Mesothelial cell of epicardium (in vitro differentiated cells): ENCODE data around the gene ARL15. TPM values are rescaled to one million over a fixed set of nuclear protein-coding genes. Genes with fewer than 3 reads are reported as not detected.

Experiments
- DNase-seq, 2 experiments: peaks; one replicate each; pipeline ENCODE4 v3.0.0; 2021; ENCODE audit warnings: low spot score in 2 of 2; ENCODE audit not compliant: unreplicated experiment in 2 of 2
- H3K27ac Mint-ChIP-seq: 2 replicates; pipeline ENCODE4 v1.8.0; 2021; ENCODE audit warnings: mixed read lengths
- H3K27me3 Mint-ChIP-seq: 2 replicates; pipeline ENCODE4 v1.8.0; 2021; ENCODE audit warnings: low read depth, mixed read lengths
- H3K36me3 Mint-ChIP-seq: 2 replicates; pipeline ENCODE4 v1.8.0; 2021; ENCODE audit warnings: mixed read lengths
- H3K4me1 Mint-ChIP-seq: 2 replicates; pipeline ENCODE4 v1.8.0; 2021; ENCODE audit warnings: mixed read lengths
- H3K4me3 Mint-ChIP-seq: 2 replicates; pipeline ENCODE4 v1.8.0; 2021; ENCODE audit warnings: mild to moderate bottlenecking, moderate library complexity, mixed read lengths
- H3K9me3 Mint-ChIP-seq: 2 replicates; pipeline ENCODE4 v1.8.0; 2021; ENCODE audit warnings: mixed read lengths
- CTCF ChIP-seq: fragments of 200-600 bp; sonication (generic); IDR thresholded peaks from one replicate; pipeline ENCODE4 v1.5.0; 2021; ENCODE audit warnings: antibody characterized with exemption; ENCODE audit not compliant: unreplicated experiment
- total RNA-seq: library from RNA; stranded (reverse); gene quantifications from 3 replicates; pipeline ENCODE4 v1.2.1, GENCODE V29; 2021

ARL15 gene
- total RNA-seq, 1 donor from 2014 or later = 24.8 TPM

GRCh38 chr5:54021431-54022164, 288.8 kb downstream of the ARL15 start:
- DNase-seq = no peak
- H3K4me1 Mint-ChIP-seq = peaks cover 6% of the 10 kb centered on the region
- no peak overlapping the region for H3K27ac Mint-ChIP-seq

DNA sequence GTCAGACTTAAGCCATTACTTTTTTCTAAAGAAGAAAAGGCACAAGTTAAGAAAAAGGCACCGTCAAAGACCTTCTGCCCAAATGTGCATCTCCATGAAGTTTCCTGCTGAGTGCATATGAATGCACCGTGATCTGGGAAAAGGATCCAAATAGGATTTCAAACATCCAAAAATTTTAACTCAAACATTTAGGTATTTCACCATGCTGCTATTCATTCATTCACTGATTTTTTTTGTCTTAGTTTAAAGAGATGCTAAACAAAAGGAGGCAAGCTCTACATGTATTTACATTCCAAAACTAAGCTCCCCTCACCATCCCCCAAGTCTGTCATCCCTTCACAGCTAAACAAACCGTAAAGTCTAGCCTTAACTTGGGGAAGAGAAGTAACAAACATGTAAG, 291.9 kb downstream of the ARL15 start:
- TF ChIP-seq CTCF = no peak
- no peak overlapping the region for H3K27ac Mint-ChIP-seq
- DNase-seq = no peak
- peaks cover 13% of the 10 kb centered on the region for H3K36me3 Mint-ChIP-seq
- peaks cover 4% of the 10 kb centered on the region for H3K4me1 Mint-ChIP-seq
- H3K27me3 Mint-ChIP-seq = no peaks in the 10 kb centered on the region
- peaks cover 17% of the 10 kb centered on the region for H3K9me3 Mint-ChIP-seq
- no peak overlapping the region for H3K4me3 Mint-ChIP-seq

More at GRCh38 chr5:54021431-54022164, 288.8 kb downstream of the ARL15 start:
- Mint-ChIP-seq H3K9me3 (peaks cover 3% of the 10 kb centered on the region), H3K27me3 (no peaks in the 10 kb centered on the region), H3K36me3 (peaks cover 3% of the 10 kb centered on the region), H3K4me3 (no peak overlapping the region)
- TF ChIP-seq CTCF = no peak

DNA sequence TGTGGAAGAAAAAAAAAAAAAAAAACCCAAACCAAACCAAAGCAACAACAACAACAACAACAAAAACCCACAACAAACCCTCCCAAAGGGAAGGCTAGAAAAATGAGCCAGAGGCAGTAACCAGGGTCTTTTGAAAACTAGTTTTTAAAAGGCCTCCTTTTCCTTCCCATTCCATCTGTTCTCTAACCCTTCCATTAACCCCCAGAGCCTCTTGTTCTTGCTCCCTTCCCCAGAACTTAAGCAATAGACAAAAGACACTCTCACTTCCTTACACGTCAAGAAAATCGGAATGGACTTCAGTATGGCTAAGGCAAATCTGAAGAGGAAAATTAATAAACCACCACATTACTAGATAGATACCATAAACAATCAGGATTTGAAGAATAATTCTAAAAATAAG, 292.8 kb downstream of the ARL15 start:
- DNase-seq = no peak
- Mint-ChIP-seq H3K36me3 (peaks cover 13% of the 10 kb centered on the region), H3K4me3 (no peak overlapping the region), H3K4me1 (peaks cover 4% of the 10 kb centered on the region), H3K9me3 (peaks cover 22% of the 10 kb centered on the region), H3K27ac (no peak overlapping the region), H3K27me3 (no peaks in the 10 kb centered on the region)
- no peak for TF ChIP-seq CTCF

DNA sequence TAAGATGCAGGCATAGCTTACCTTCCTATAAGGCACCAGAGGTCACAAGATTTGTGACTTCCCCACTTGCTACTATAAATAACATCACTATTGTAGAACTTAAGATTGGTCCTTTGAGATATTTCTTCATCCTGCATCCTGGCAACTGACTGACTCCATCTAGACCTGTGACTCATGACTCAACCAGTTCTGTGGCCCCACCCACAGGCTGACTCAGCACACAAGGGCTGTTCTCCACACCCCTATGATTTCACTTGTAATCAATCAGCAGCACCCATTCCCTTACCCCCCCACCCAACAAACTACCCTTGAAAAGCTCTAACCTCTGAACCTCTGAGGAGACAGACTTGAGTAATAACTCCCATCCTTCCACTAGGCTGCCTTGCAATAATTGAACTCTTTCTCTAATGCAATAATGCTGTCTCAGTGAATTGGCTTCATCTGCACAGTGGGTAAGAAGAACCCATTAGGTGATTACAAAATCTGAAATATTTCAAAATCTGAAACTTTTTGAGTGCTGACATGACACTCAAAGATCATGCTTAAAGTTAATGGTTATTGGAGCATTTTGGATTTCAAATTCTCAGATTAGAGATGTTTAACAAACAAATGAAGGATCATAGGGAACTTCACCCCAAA, 296.7 kb downstream of the ARL15 start:
- Mint-ChIP-seq H3K4me3 (no peak overlapping the region), H3K4me1 (peaks cover 9% of the 10 kb centered on the region), H3K36me3 (peaks cover 10% of the 10 kb centered on the region), H3K9me3 (peaks cover 19% of the 10 kb centered on the region), H3K27me3 (no peaks in the 10 kb centered on the region), H3K27ac (no peak overlapping the region)
- no peak for DNase-seq
- no peak for TF ChIP-seq CTCF

GRCh38 chr5:54009828-54010227, 300.5 kb downstream of the ARL15 start:
- no peaks in the 10 kb centered on the region for H3K27me3 Mint-ChIP-seq
- H3K9me3 Mint-ChIP-seq = peaks cover 19% of the 10 kb centered on the region
- H3K27ac Mint-ChIP-seq = no peak overlapping the region
- peaks cover 17% of the 10 kb centered on the region for H3K4me1 Mint-ChIP-seq
- no peak for TF ChIP-seq CTCF
- H3K36me3 Mint-ChIP-seq = peaks cover 10% of the 10 kb centered on the region
- H3K4me3 Mint-ChIP-seq = no peak overlapping the region
- DNase-seq = no peak
